ENCODE measurements around the gene TMEM88.
A peak's percentile ranks its signal among the peaks of the same experiment; 100 is the strongest.

TMEM88 gene

GRCh38 chr17:7886227-7887037 lies 31.6 kb downstream of the TMEM88 start:
- peak; percentile 35 for DNase-seq

- no peak for DNase-seq
Observed at GRCh38 chr17:7887038-7887481, 32.2 kb downstream of the TMEM88 start.

GRCh38 chr17:7887482-7888183 lies 32.8 kb downstream of the TMEM88 start:
- peak; percentile 89 for DNase-seq

GRCh38 chr17:7888184-7888920 lies 33.5 kb downstream of the TMEM88 start, which contains the start of gene CHD3:
CHD3 (plus strand) TSS chr17:7888789; CDS start chr17:7889001, 212 bp downstream.
- DNase-seq, result peak; percentile 24

GRCh38 chr17:7889166-7889955 lies 34.5 kb downstream of the TMEM88 start:
- peak; percentile 96 for DNase-seq

GRCh38 chr17:7893187-7893880 lies 38.5 kb downstream of the TMEM88 start:
- no peak for DNase-seq

GRCh38 chr17:7894226-7894625 lies 39.4 kb downstream of the TMEM88 start:
- DNase-seq, result no peak

- no peak for DNase-seq
Observed at GRCh38 chr17:7894866-7895265, 40.0 kb downstream of the TMEM88 start.

- no peak for DNase-seq
Observed at GRCh38 chr17:7897090-7897489, 42.2 kb downstream of the TMEM88 start.

GRCh38 chr17:7897773-7898172 lies 42.9 kb downstream of the TMEM88 start:
- DNase-seq, result peak; percentile 18

GRCh38 chr17:7903154-7904103 lies 48.6 kb downstream of the TMEM88 start:
- no peak for DNase-seq

Measured in RPMI8226 (cell line).